Measurements from ENCODE around the gene PSG1.
"Not testable (repeated sequence)": the region's sequence is repeated elsewhere in the genome, so short reads cannot be mapped to it uniquely, and the experiment has no call there.

The PSG1 gene

DNA sequence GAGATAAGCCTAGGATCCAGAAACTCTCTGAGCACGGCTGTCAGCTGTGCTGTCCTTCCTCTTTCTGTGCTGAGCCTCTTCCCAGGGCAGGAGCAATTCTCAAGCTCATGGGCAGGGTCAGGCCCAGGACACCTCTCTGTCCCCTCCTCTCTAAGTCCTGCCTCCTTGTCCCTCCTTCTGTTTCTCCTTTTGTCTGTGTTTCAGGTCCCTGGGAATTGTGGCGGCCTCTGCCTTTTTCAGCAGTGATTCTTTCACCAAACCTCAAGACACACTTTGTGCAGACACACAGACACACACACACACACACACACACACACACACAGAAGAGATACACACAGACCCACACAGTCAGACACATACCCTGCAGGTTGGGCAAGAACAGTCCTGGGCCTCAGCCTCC is at the start of gene PSG1:
TSS of gene PSG1 (minus strand) at position 101 of the 400 bp plus-strand sequence. CDS start 132 bp downstream, outside the sequence.
- Histone ChIP-seq H3K4me1 (ENCODE audit: insufficient read depth, low read length) (no peaks in the 10 kb centered on the region), H3K27me3 (ENCODE audit: insufficient read depth, low read length) (no peaks in the 10 kb centered on the region), H2AFZ (ENCODE audit: low read depth, low read length) (no peak within 1 kb of the TSS), H3K9me3 (ENCODE audit: low read length) (no peaks in the 10 kb centered on the region), H3K4me3 (ENCODE audit: low read length) (no peak within 1 kb of the TSS), H3K36me3 (ENCODE audit: insufficient read depth, low read length) (no peaks in the 10 kb centered on the region)

DNA sequence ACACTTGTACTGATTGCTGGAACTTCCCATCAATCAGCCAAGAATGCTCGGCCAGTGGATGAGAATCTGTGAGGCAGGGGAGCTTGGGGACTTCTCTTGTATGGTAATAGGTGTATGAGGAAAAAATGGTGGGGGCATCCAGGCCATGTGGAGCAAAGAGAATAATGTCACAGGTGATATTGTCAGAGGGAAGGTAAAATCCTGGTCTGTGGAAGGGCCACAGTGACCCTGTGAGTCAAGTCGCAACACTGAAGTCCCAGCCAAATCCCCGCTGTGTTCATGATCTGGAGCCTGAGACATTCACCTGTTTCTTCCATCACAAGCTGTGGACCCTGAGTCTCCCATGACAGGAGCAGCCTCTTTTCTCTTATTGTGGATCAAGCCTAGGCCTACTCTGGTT is 49.4 kb upstream of the PSG1 start:
- no peak overlapping the region for H3K4me3 ChIP-seq (ENCODE audit: low read length)
- H3K27me3 ChIP-seq (ENCODE audit: insufficient read depth, low read length): no peaks in the 10 kb centered on the region
- H2AFZ ChIP-seq (ENCODE audit: low read depth, low read length): no peak overlapping the region
- no peaks in the 10 kb centered on the region for H3K4me1 ChIP-seq (ENCODE audit: insufficient read depth, low read length)
- H3K36me3 ChIP-seq (ENCODE audit: insufficient read depth, low read length): no peaks in the 10 kb centered on the region
- H3K9me3 ChIP-seq (ENCODE audit: low read length): no peaks in the 10 kb centered on the region

DNA sequence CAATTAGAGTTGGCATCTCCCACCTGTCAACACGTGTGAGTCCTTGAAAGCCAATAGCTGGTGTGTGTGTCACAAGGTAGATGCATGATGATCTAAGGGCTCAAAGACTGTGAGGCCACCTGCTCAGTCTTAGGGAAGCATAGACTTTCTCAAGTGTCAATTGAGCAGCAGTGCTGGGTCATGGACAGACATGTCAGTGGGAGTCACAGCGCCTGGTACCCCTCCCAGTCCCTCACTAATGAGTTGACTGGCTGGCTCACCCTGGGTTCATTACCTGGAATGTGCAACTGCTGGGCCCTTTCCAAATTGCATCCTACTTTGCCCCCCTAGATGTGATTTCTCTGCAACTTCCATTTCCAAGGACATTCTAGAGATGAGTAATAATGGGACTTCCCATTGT is 47.3 kb upstream of the PSG1 start:
- no peaks in the 10 kb centered on the region for H3K36me3 ChIP-seq (ENCODE audit: insufficient read depth, low read length)
- no peaks in the 10 kb centered on the region for H3K9me3 ChIP-seq (ENCODE audit: low read length)
- H2AFZ ChIP-seq (ENCODE audit: low read depth, low read length): no peak overlapping the region
- no peaks in the 10 kb centered on the region for H3K27me3 ChIP-seq (ENCODE audit: insufficient read depth, low read length)
- no peak overlapping the region for H3K4me3 ChIP-seq (ENCODE audit: low read length)
- no peaks in the 10 kb centered on the region for H3K4me1 ChIP-seq (ENCODE audit: insufficient read depth, low read length)

DNA sequence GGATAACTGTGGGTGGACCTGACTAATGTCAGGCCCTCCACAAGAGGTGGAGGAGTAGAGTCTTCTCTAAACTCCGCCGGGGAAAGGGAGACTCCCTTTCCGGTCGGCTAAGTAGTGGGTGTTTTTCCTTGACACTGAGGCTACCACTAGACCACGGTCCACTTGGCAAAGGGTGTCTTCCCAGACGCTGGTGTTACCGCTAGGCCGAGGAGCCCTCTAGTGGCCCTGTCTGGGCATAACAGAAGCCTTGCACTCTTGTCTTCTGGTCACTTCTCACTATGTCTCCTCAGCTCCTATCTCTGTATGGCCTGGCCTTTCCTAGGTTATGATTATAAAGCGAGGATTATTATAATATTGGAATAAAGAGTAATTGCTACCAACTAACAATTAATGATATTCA is 43.6 kb upstream of the PSG1 start:
- H3K4me3 ChIP-seq (ENCODE audit: low read length); H2AFZ ChIP-seq (ENCODE audit: low read depth, low read length); H3K36me3 ChIP-seq (ENCODE audit: insufficient read depth, low read length); H3K4me1 ChIP-seq (ENCODE audit: insufficient read depth, low read length); H3K9me3 ChIP-seq (ENCODE audit: low read length); H3K27me3 ChIP-seq (ENCODE audit: insufficient read depth, low read length): not testable (repeated sequence)

DNA sequence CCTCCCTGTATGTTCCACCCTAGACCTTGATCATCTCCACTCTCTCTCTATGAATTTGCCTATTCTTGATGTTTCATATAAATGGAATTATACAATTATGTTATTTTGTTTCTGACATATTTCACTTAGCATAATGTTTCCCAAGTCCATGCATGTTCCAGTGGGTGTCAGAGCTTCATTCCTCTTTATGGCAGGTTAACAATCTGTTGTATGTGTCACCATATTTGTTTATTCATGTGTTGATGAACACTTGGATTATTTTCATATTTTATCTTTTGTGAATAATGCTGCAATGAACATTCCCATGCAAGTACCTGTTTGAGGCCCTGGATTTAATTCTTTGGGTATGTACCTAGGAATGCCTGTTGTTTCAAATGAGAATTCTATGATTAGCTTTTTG is 41.5 kb upstream of the PSG1 start:
- not testable (repeated sequence) for H3K9me3 ChIP-seq (ENCODE audit: low read length); H3K4me3 ChIP-seq (ENCODE audit: low read length); H3K4me1 ChIP-seq (ENCODE audit: insufficient read depth, low read length); H3K36me3 ChIP-seq (ENCODE audit: insufficient read depth, low read length); H2AFZ ChIP-seq (ENCODE audit: low read depth, low read length); H3K27me3 ChIP-seq (ENCODE audit: insufficient read depth, low read length)

DNA sequence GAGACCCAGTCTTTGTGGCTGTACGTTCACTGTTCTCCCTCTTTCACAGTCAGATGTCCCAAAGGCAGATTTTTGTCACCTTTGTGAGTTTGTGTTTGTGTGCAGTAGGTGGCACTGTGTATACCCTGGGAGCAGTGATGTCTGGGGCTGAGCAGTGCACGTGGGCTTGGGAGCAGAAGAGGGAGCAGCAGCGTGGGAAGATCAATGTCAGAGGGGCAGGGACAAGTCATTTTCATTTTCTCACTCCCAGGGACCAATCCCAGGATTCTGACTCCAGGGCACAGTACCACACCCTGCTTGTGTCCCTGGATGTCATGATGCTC is 40.2 kb upstream of the PSG1 start:
- no peaks in the 10 kb centered on the region for H3K27me3 ChIP-seq (ENCODE audit: insufficient read depth, low read length)
- no peaks in the 10 kb centered on the region for H3K9me3 ChIP-seq (ENCODE audit: low read length)
- no peaks in the 10 kb centered on the region for H3K36me3 ChIP-seq (ENCODE audit: insufficient read depth, low read length)
- no peak overlapping the region for H2AFZ ChIP-seq (ENCODE audit: low read depth, low read length)
- no peak overlapping the region for H3K4me3 ChIP-seq (ENCODE audit: low read length)
- no peaks in the 10 kb centered on the region for H3K4me1 ChIP-seq (ENCODE audit: insufficient read depth, low read length)

DNA sequence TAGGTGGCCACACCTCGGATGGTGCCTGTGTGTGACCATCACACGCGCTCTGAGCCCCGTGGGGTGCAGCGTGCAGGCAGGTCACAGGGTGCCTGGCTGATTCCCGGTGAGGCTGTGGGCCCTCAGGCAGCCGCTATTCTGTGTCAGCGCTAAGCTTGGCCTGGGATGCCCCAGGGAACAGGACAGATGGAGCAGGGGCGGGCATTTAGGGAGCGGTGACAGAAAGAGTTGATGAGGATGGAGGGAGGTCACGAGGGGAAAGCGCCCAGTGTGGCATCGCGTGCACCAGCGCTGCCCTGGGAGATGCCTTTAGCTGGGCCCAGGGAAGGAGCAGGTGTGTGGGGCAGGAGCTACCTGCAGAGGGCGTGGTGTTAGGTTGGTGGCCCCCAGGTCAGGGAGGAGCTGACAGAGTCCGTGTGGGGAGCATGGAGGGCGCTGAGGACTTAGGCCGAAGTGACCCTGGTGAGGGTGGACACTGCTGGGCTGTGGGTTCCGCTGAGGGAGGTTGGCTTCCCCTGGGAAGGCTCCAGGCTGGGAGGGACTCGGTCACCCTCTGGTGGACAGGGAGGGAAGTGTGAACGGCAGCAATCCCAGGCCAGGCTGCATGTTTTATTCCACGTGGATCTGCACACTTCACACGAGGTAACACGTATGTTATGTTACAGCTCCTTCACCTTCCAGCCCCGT is 39.7 kb upstream of the PSG1 start:
- H3K9me3 ChIP-seq (ENCODE audit: low read length); H3K4me1 ChIP-seq (ENCODE audit: insufficient read depth, low read length); H3K4me3 ChIP-seq (ENCODE audit: low read length); H3K27me3 ChIP-seq (ENCODE audit: insufficient read depth, low read length); H2AFZ ChIP-seq (ENCODE audit: low read depth, low read length); H3K36me3 ChIP-seq (ENCODE audit: insufficient read depth, low read length): not testable (repeated sequence)

DNA sequence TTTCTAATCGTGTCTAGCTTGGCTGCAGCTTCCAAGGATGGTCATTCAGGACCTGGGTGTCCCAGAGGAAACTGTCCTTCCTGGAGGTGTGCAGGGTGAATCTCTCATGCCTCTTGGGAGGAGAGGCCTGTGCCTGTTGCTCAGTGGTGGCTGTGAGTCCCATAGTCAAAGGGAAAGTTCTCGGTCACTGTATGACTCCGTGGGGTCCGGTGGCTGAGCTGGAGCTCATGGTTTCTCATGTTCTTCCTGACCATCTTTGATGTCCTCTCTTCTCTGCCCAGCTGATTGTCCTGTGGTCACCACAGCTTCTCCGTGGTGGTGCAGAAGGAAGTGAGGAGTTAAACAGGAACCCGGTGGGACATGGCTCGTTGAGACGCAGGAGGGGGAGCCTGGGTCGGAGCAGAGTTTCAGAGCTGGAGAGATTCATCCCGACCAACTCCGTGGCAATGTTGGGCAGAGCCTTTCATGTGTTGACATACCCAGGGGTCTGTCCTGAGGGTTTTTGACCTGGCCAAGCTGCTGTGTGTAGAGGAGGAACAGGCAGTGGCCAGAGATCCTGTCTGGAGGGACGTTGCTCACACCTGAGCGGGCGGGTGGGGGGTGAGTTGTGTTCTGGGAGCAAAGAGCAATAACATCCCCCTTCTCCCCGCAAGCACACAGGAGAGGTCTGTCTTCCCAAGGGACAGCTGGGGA is 39.0 kb upstream of the PSG1 start:
- H3K27me3 ChIP-seq (ENCODE audit: insufficient read depth, low read length); H3K4me3 ChIP-seq (ENCODE audit: low read length); H3K4me1 ChIP-seq (ENCODE audit: insufficient read depth, low read length); H3K9me3 ChIP-seq (ENCODE audit: low read length); H3K36me3 ChIP-seq (ENCODE audit: insufficient read depth, low read length); H2AFZ ChIP-seq (ENCODE audit: low read depth, low read length): not testable (repeated sequence)

DNA sequence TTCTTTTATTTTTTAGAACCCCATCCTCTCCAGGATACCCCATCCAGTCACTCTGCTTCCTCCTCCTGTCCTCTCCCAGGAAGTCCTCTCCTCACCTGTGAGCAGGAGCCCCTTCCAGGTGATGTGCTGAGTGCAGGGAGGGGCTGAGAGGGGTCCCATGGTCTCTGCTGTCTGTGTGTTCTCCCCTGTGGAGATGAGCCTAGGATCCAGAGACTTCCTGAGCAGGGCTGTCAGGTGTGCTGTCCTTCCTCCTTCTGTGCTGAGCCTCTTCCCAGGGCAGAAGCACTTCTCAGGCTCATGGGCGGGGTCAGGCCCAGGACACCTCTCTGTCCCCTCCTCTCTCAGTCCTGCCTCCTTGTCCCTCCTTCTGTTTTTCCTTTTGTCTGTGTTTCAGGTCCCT is 38.1 kb upstream of the PSG1 start, which contains the start of gene PSG6:
TSS of gene PSG6 (minus strand) at position 261 of the 400 bp plus-strand sequence. CDS start at position 159, 102 bp downstream.
- not testable (repeated sequence) for H3K27me3 ChIP-seq (ENCODE audit: insufficient read depth, low read length); H3K36me3 ChIP-seq (ENCODE audit: insufficient read depth, low read length); H3K9me3 ChIP-seq (ENCODE audit: low read length); H3K4me1 ChIP-seq (ENCODE audit: insufficient read depth, low read length); H2AFZ ChIP-seq (ENCODE audit: low read depth, low read length); H3K4me3 ChIP-seq (ENCODE audit: low read length)

DNA sequence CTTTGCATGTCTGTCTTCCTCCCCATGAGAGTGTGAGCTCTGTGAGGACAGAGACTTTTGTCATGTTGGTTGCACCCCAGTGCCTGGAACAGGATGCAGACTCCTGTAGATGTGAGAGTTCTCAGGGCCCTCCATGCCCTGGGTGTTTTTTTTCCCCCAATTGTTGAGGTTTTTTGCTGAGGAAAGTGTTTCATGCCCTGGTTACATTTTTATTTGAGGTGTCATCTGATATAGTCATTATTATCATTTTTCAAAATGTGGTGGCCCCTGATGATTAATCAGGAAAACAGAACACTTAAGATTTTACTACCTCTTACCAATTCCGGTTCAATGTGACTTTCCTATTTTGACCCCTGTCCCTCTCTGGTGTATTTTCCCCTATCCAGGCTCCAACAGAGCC is 37.4 kb upstream of the PSG1 start:
- not testable (repeated sequence) for H3K4me3 ChIP-seq (ENCODE audit: low read length); H3K9me3 ChIP-seq (ENCODE audit: low read length); H3K4me1 ChIP-seq (ENCODE audit: insufficient read depth, low read length); H3K36me3 ChIP-seq (ENCODE audit: insufficient read depth, low read length); H3K27me3 ChIP-seq (ENCODE audit: insufficient read depth, low read length); H2AFZ ChIP-seq (ENCODE audit: low read depth, low read length)

DNA sequence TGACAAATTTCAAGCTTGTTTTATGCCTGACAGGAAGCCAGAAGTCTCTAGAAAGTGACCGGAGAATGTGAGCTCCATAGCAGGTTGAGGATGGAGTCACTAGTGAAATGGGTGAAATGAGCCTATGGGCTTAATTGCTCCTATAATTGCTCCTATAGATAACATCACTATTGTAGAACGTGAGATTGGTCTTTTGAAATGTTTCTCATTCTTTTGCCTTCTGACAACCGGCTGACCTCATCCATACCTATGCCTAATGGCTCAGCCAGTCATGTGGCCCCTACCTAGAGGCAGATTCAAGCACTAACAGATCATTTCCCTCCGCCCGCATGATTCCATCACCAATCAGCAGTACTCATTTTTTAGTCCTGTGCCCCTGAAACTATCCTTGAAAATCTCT is 34.0 kb upstream of the PSG1 start:
- not testable (repeated sequence) for H3K27me3 ChIP-seq (ENCODE audit: insufficient read depth, low read length); H2AFZ ChIP-seq (ENCODE audit: low read depth, low read length); H3K4me3 ChIP-seq (ENCODE audit: low read length); H3K4me1 ChIP-seq (ENCODE audit: insufficient read depth, low read length); H3K36me3 ChIP-seq (ENCODE audit: insufficient read depth, low read length); H3K9me3 ChIP-seq (ENCODE audit: low read length)

DNA sequence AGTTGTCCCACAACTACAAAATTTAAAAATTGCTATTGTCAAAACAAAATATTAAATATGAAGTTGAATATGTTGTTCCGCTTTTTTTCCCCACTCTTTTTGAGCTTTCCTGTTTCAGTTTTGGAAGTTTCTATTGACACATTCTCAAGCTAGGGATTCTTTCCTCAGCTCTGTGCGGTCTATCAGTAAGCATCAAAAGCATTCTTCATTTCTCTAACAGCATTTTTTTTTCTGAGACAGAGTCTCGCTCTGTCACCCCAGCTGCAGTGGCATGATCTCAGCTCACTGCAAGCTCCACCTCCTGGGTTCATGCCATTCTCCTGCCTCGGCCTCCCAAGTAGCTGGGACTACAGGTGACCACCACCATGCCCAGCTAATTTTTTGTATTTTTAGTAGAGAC is 33.4 kb upstream of the PSG1 start:
- not testable (repeated sequence) for H3K4me3 ChIP-seq (ENCODE audit: low read length); H3K36me3 ChIP-seq (ENCODE audit: insufficient read depth, low read length); H3K9me3 ChIP-seq (ENCODE audit: low read length); H3K27me3 ChIP-seq (ENCODE audit: insufficient read depth, low read length); H3K4me1 ChIP-seq (ENCODE audit: insufficient read depth, low read length); H2AFZ ChIP-seq (ENCODE audit: low read depth, low read length)

DNA sequence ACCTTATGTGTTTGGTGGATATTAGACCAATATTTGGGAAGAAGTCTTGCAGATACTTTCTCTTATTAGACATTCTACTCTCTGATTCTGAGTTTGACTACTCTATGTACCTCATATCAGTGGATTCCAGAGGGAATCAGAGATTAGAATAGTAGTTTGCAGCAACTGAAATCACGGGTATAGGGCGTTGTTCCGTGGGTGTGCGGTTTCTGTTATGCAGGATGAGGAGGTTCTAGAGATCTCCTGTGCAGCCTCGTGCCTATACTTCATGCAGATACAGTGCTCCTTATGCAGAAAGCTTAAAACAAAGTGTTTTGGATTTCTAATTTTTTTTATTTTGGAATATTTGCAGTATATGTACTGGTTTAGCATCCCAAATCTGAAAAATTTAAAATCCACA is 32.2 kb upstream of the PSG1 start:
- not testable (repeated sequence) for H3K4me3 ChIP-seq (ENCODE audit: low read length); H3K4me1 ChIP-seq (ENCODE audit: insufficient read depth, low read length); H3K9me3 ChIP-seq (ENCODE audit: low read length); H2AFZ ChIP-seq (ENCODE audit: low read depth, low read length); H3K27me3 ChIP-seq (ENCODE audit: insufficient read depth, low read length); H3K36me3 ChIP-seq (ENCODE audit: insufficient read depth, low read length)

DNA sequence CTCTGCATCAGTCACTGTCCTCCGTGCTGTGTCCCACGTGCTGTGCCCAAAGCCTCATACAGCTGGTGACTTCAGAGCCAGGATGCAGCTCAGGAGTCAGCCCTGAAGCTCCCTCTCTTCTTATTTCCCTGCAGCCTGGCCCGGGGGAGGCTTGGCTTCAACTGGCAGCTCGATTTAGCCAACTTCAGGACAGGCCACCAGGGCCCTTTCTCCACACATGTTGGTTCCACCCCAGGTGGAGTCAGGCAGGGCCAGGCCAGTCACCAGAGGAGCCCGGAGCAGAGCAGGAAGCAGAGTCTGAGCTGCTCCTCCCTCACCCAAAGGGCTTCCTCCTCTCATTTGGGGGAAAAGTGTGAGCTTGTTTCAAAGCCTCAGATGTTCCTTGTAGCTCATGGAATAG is 26.6 kb upstream of the PSG1 start:
- H3K36me3 ChIP-seq (ENCODE audit: insufficient read depth, low read length); H3K9me3 ChIP-seq (ENCODE audit: low read length); H3K27me3 ChIP-seq (ENCODE audit: insufficient read depth, low read length); H2AFZ ChIP-seq (ENCODE audit: low read depth, low read length); H3K4me3 ChIP-seq (ENCODE audit: low read length); H3K4me1 ChIP-seq (ENCODE audit: insufficient read depth, low read length): not testable (repeated sequence)

Data from neuron (in vitro differentiated cells).